Testis (tissue), 2 donors: Measurements from ENCODE around the gene DDX1.

Experiments used
- CTCF ChIP-seq, 3 experiments: fragments of 450-650 bp in 2 of 3; fragments of 200-600 bp in 1 of 3; sonication (generic) in 1 of 3; IDR thresholded peaks; one replicate each; pipeline ENCODE4 v1.5.1; 2016 to 2019; ENCODE audit warnings: antibody characterized with exemption in 3 of 3, mild to moderate bottlenecking in 2 of 3, moderate library complexity in 1 of 3
- POLR2A ChIP-seq: fragments of 450-650 bp; IDR thresholded peaks from one replicate; pipeline ENCODE4 v1.6.1; 2017; ENCODE audit warnings: antibody characterized with exemption, mild to moderate bottlenecking, moderate library complexity

- TF ChIP-seq CTCF (IDR thresholded peaks at IDR 0.05) (no peak), POLR2A (no peak)
These were observed 12.3 kb downstream of the DDX1 start for GRCh38 chr2:15603948-15604347.
